ENCODE data around the gene RBM22. TPM values are rescaled to one million over a fixed set of nuclear protein-coding genes. Genes with fewer than 3 reads are reported as not detected.

The RBM22 gene
- polyA plus RNA-seq, 2 of the 4 experiments (the other 2 are of a cell fraction): 42.2 to 75.7 TPM

GRCh38 chr5:150674341-150674821 is 26.5 kb downstream of the RBM22 start:
- ATAC-seq (no peak), FAIRE-seq (no peak), DNase-seq (ENCODE audit: low read depth in 1 of 2, low spot score in 1 of 2) (no peak)
- H3K27ac ChIP-seq: no peak overlapping the region
- TF ChIP-seq, protein P1, sequence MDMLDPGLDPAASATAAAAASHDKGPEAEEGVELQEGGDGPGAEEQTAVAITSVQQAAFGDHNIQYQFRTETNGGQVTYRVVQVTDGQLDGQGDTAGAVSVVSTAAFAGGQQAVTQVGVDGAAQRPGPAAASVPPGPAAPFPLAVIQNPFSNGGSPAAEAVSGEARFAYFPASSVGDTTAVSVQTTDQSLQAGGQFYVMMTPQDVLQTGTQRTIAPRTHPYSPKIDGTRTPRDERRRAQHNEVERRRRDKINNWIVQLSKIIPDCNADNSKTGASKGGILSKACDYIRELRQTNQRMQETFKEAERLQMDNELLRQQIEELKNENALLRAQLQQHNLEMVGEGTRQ (IDR thresholded peaks at IDR 0.05): no peak
- no peak for TF ChIP-seq FOSB (CRISPR knock-in tag; IDR thresholded peaks at IDR 0.05)
- no peak for TF ChIP-seq BCL3 (IDR thresholded peaks at IDR 0.05)
- TF ChIP-seq PHF8 (IDR thresholded peaks at IDR 0.05; ENCODE audit: borderline replicate concordance, low read depth): no peak
- no peak for TF ChIP-seq HMGXB4 (CRISPR knock-in tag; IDR thresholded peaks at IDR 0.05; ENCODE audit: borderline replicate concordance)
- TF ChIP-seq RCOR1 (IDR thresholded peaks at IDR 0.05; ENCODE audit: low read depth, low read length): no peak
- no peak for TF ChIP-seq HDAC2 (IDR thresholded peaks at IDR 0.05)
- TF ChIP-seq POLR2A (IDR thresholded peaks at IDR 0.05; ENCODE audit: low read length): no peak
- 87% methylated on average over 4 of the region's 4 CpGs for WGBS (ENCODE audit: missing lambda C conversion rate)
- POLR2A ChIA-PET: no interaction called here
- 0 out of 3 replicates have a peak, but pooled peaks cover 5% of the 10 kb centered on the region for H3K4me1 ChIP-seq
- H3K4me2 ChIP-seq: no peak overlapping the region
- no peak overlapping the region for H3K4me3 ChIP-seq
- CTCF ChIA-PET: interaction anchor here (1.0 to 6.6 kb wide), 4 partner anchors 17 to 113 kb away, joined by 3 to 30 read pairs (median 7); partner anchors contain the start of gene RBM22
- no peaks in the 10 kb centered on the region for H3K9me3 ChIP-seq

DNA sequence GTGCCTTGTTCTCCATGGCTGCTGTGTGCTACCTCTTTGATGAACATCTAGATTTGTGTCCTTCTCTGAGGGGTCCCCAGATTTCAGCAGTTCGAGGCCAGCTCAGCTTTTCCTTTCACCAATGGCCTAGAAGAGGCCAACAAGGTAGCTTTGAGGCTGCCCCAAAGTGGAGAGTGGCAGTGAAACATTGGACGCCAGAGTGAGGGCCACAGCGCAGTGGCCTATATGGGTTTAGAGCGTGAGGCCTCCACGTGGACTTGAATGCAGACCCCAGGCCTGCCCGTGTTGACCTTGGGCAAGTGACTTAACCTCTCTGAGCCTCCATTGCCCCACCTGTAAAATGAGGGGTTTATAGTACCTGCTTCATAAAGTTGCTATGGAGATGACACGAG is 28.0 kb downstream of the RBM22 start:
- Histone ChIP-seq H3K9me3 (no peaks in the 10 kb centered on the region), H3K4me2 (peak overlapping the region; percentile 78), H3K4me1 (0 out of 3 replicates have a peak, but pooled peaks cover 5% of the 10 kb centered on the region), H3K27ac (no peak overlapping the region; a peak in 1 of 6 replicates), H3K4me3 (peak overlapping the region; percentile 43; the same call in 1 of the 3 replicates)
- DNase-seq (ENCODE audit: low read depth in 1 of 2, low spot score in 1 of 2) (no peak), FAIRE-seq (no peak), ATAC-seq (no peak)
- WGBS (ENCODE audit: missing lambda C conversion rate): 80% methylated on average over 7 of the region's 7 CpGs
- no peak for TF ChIP-seq ATOH8 (CRISPR knock-in tag; IDR thresholded peaks at IDR 0.05; ENCODE audit: low read depth)
- no peak for TF ChIP-seq ZFP36 (IDR thresholded peaks at IDR 0.05; ENCODE audit: borderline replicate concordance, partially characterized antibody)
- TF ChIP-seq SREBF2 (IDR thresholded peaks at IDR 0.05): no peak
- no peak for TF ChIP-seq RFX5 (IDR thresholded peaks at IDR 0.05)
- TF ChIP-seq JUNB (IDR thresholded peaks at IDR 0.05): no peak
- TF ChIP-seq, protein P2, sequence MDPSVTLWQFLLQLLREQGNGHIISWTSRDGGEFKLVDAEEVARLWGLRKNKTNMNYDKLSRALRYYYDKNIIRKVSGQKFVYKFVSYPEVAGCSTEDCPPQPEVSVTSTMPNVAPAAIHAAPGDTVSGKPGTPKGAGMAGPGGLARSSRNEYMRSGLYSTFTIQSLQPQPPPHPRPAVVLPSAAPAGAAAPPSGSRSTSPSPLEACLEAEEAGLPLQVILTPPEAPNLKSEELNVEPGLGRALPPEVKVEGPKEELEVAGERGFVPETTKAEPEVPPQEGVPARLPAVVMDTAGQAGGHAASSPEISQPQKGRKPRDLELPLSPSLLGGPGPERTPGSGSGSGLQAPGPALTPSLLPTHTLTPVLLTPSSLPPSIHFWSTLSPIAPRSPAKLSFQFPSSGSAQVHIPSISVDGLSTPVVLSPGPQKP (IDR thresholded peaks at IDR 0.05; ENCODE audit: low read depth, low read length): no peak
- TF ChIP-seq ESRRA (IDR thresholded peaks at IDR 0.05; ENCODE audit: borderline replicate concordance, low read length): no peak
- TF ChIP-seq KDM1A (IDR thresholded peaks at IDR 0.05; ENCODE audit: low read depth): no peak
- no peak for TF ChIP-seq FOXS1 (CRISPR knock-in tag; IDR thresholded peaks at IDR 0.05)
- no peak for TF ChIP-seq HOXB13 (CRISPR knock-in tag; IDR thresholded peaks at IDR 0.05; ENCODE audit: low read depth)
- TF ChIP-seq RNF2 (IDR thresholded peaks at IDR 0.05; ENCODE audit: borderline replicate concordance, low read depth): no peak
- TF ChIP-seq MAFK (IDR thresholded peaks at IDR 0.05; ENCODE audit: partially characterized antibody): no peak
- TF ChIP-seq FOSL2 (IDR thresholded peaks at IDR 0.05): no peak
- no peak for TF ChIP-seq FOSL2 (CRISPR knock-in tag; IDR thresholded peaks at IDR 0.05)
- TF ChIP-seq PHF8 (IDR thresholded peaks at IDR 0.05; ENCODE audit: borderline replicate concordance, low read depth): no peak
- no peak for TF ChIP-seq NPAS2 (CRISPR knock-in tag; IDR thresholded peaks at IDR 0.05; ENCODE audit: borderline replicate concordance)
- ChIA-PET POLR2A (interaction anchor here (1.2 kb wide), 1 partner anchor 28 kb away, joined by 4 read pairs; the partner anchor contains the start of gene RBM22), CTCF (interaction anchor here (0.7 to 6.6 kb wide), 9 partner anchors 11 to 392 kb away, joined by 3 to 30 read pairs (median 3); partner anchors contain the start of gene RBM22)
